ENCODE results near the gene TEAD4.
A peak's percentile ranks its signal among the peaks of the same experiment; 100 is the strongest.

TEAD4 gene

DNA sequence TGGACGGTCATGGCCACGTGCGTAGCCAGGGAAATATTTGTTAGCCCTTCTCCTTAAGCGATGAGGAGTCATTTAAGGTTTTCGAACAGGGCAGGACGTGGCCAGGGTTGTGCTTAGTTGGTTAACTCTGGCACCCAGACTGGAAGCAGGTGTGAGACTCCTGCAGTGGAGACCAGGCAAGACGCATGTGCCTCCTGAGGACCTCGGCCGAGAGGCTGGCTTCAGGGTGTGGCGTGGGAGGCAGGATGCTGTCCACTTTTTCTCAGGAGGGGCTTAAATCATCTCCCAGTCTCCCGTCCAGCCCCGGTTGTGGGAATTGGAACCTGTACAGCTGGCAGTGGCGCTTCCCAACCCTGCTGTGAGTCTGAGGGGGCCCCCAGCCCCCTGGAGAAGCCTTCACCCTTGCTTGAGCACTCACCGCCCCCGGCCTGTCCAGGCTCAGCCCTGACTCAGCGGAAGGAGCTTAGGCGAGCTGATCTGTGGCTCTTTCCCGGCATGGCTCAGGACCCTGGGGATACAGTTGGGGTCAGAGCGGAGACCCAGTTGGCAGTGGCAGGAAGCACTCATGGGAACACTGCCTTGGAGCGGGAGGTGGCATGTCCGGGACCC, 71.7 kb downstream of the TEAD4 start:
- ATAC-seq (ENCODE audit: low read depth) = no peak
- H3K4me1 ChIP-seq (ENCODE audit: insufficient read depth, poor library complexity, severe bottlenecking) = no peaks in the 10 kb centered on the region
- no peaks in the 10 kb centered on the region for H3K9me3 ChIP-seq (ENCODE audit: severe bottlenecking)
- no peak overlapping the region for H3K27ac ChIP-seq (ENCODE audit: poor library complexity, severe bottlenecking)
- peak; percentile 65 for DNase-seq (ENCODE audit: low spot score)
- peaks cover 30% of the 10 kb centered on the region for H3K36me3 ChIP-seq (ENCODE audit: low read depth)
- TF ChIP-seq, protein P1, sequence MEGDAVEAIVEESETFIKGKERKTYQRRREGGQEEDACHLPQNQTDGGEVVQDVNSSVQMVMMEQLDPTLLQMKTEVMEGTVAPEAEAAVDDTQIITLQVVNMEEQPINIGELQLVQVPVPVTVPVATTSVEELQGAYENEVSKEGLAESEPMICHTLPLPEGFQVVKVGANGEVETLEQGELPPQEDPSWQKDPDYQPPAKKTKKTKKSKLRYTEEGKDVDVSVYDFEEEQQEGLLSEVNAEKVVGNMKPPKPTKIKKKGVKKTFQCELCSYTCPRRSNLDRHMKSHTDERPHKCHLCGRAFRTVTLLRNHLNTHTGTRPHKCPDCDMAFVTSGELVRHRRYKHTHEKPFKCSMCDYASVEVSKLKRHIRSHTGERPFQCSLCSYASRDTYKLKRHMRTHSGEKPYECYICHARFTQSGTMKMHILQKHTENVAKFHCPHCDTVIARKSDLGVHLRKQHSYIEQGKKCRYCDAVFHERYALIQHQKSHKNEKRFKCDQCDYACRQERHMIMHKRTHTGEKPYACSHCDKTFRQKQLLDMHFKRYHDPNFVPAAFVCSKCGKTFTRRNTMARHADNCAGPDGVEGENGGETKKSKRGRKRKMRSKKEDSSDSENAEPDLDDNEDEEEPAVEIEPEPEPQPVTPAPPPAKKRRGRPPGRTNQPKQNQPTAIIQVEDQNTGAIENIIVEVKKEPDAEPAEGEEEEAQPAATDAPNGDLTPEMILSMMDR (IDR thresholded peaks at IDR 0.05; ENCODE audit: poor library complexity, severe bottlenecking) = no peak
- no peaks in the 10 kb centered on the region for H3K27me3 ChIP-seq (ENCODE audit: insufficient read depth, poor library complexity, severe bottlenecking)
- H3K4me3 ChIP-seq (ENCODE audit: severe bottlenecking) = no peak overlapping the region

DNA sequence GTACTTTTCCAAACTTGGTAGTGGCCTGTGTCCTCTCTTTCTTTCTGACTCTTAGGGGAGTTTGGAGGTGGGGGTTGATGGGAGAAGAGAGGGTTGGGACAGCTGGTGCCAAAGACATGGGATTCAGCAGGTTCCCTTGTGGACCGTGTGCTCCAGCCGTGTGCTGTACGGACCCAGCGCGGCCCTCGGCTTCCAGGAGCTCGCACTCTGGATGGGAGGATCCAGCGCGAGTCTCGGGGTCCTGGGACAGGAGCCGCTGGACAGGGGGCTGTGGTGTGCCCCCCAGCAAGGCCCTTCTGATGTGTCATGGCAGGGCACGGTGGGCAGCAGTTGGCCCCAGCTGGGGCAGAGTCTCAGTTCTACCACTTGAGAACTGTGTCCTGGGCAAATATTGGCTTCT, 73.0 kb downstream of the TEAD4 start:
- H3K9me3 ChIP-seq (ENCODE audit: severe bottlenecking) = no peaks in the 10 kb centered on the region
- H3K36me3 ChIP-seq (ENCODE audit: low read depth) = peaks cover 18% of the 10 kb centered on the region
- peak; percentile 68 for DNase-seq (ENCODE audit: low spot score)
- ATAC-seq (ENCODE audit: low read depth) = no peak
- TF ChIP-seq, protein P1 (IDR thresholded peaks at IDR 0.05; ENCODE audit: poor library complexity, severe bottlenecking) = no peak
- no peak overlapping the region for H3K4me3 ChIP-seq (ENCODE audit: severe bottlenecking)
- no peak overlapping the region for H3K27ac ChIP-seq (ENCODE audit: poor library complexity, severe bottlenecking)
- no peaks in the 10 kb centered on the region for H3K4me1 ChIP-seq (ENCODE audit: insufficient read depth, poor library complexity, severe bottlenecking)
- H3K27me3 ChIP-seq (ENCODE audit: insufficient read depth, poor library complexity, severe bottlenecking) = no peaks in the 10 kb centered on the region

DNA sequence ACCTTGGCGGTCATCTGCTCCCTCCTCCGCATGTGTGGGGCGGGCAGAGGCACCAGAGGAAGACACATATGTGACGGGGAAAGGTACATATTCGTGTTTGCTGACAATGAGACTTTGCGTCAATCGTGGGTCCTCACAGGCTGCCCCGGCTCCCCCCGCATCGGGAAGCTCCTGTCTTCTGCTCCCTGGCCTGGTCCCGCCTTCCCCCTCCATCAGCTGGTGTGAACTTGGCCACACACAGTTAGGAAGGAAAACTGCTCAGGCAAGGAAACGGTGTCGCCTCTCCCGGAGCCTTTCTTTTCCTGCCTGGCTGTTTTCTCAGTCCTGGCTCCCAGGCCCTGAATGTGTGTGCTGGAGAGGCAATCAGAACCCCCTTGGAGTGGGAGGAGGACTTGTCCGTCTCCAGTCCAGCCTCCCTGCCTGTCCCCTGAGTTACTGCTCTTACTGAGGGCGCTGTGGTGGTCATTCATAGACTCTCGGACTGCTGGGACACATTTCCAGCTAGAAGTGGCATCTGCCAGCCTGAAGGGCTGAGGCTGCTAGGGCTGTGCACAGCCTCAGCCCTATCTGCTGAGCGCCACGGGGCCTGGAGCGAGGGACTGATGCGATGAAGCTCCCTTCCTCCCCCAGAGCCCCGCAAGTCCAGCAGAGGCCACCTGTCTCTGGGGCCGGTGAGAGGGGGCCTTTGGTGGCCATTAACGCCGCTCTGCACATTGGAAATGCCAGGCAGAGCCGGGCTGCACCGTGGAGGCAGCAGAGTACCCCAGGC, 73.8 kb downstream of the TEAD4 start:
- no peak overlapping the region for H3K4me3 ChIP-seq (ENCODE audit: severe bottlenecking)
- H3K27ac ChIP-seq (ENCODE audit: poor library complexity, severe bottlenecking) = no peak overlapping the region
- no peaks in the 10 kb centered on the region for H3K9me3 ChIP-seq (ENCODE audit: severe bottlenecking)
- peak; percentile 66 for DNase-seq (ENCODE audit: low spot score)
- TF ChIP-seq, protein P1 (IDR thresholded peaks at IDR 0.05; ENCODE audit: poor library complexity, severe bottlenecking) = no peak
- H3K27me3 ChIP-seq (ENCODE audit: insufficient read depth, poor library complexity, severe bottlenecking) = no peaks in the 10 kb centered on the region
- H3K4me1 ChIP-seq (ENCODE audit: insufficient read depth, poor library complexity, severe bottlenecking) = no peaks in the 10 kb centered on the region
- ATAC-seq (ENCODE audit: low read depth) = no peak
- H3K36me3 ChIP-seq (ENCODE audit: low read depth) = peaks cover 14% of the 10 kb centered on the region

DNA sequence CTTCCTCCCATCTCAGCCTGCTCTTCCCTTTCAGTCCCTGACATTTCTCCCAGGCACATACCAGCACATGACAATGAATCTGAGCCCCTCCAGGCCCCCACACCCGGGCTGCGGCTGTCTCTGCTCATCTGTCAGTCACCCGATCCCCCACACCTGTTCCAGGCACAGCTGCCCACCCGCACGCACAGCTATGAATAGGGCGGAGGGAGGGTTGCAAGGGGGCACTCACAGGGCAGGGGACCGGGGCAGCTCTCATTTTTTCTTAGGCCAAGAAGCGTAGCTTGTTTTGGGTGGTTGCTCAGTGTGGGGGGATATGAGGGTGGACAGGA, 74.3 kb downstream of the TEAD4 start:
- DNase-seq (ENCODE audit: low spot score) = no peak
- TF ChIP-seq, protein P1 (IDR thresholded peaks at IDR 0.05; ENCODE audit: poor library complexity, severe bottlenecking) = no peak
- H3K27me3 ChIP-seq (ENCODE audit: insufficient read depth, poor library complexity, severe bottlenecking) = no peaks in the 10 kb centered on the region

More for the DNA sequence above, 74.3 kb downstream of the TEAD4 start:
- no peaks in the 10 kb centered on the region for H3K4me1 ChIP-seq (ENCODE audit: insufficient read depth, poor library complexity, severe bottlenecking)
- H3K36me3 ChIP-seq (ENCODE audit: low read depth) = peaks cover 14% of the 10 kb centered on the region
- H3K27ac ChIP-seq (ENCODE audit: poor library complexity, severe bottlenecking) = no peak overlapping the region
- ATAC-seq (ENCODE audit: low read depth) = no peak
- H3K9me3 ChIP-seq (ENCODE audit: severe bottlenecking) = no peaks in the 10 kb centered on the region
- H3K4me3 ChIP-seq (ENCODE audit: severe bottlenecking) = no peak overlapping the region

All from RWPE2 (cell line).